ENCODE measurements around the gene LAGE3.

The LAGE3 gene

GRCh38 chrX:154469114-154469513, 10.0 kb downstream of the LAGE3 start:
- TF ChIP-seq CTCF (IDR thresholded peaks at IDR 0.05): no peak

DNA sequence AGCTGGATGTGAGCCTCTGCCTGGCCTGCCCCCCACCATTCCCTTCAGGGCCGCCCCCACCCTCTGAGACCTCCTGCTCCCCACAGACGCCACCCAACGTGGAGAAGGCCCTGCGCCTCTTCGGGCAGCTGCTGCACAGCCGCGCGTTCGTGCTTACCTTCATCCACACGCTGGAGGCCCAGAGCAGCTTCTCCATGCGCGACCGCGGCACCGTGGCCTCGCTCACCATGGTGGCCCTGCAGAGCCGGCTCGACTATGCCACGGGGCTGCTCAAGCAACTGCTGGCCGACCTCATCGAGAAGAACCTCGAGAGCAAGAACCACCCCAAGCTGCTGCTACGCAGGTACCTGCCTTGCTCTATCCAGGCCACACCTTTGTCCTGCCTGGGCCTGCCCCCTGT, 10.9 kb downstream of the LAGE3 start:
- no peak for TF ChIP-seq CTCF (IDR thresholded peaks at IDR 0.05)

GRCh38 chrX:154467556-154467955, 11.5 kb downstream of the LAGE3 start:
- TF ChIP-seq CTCF (IDR thresholded peaks at IDR 0.05): no peak

- no peak for TF ChIP-seq CTCF (IDR thresholded peaks at IDR 0.05)
These were observed 12.2 kb downstream of the LAGE3 start for GRCh38 chrX:154466907-154467306.

DNA sequence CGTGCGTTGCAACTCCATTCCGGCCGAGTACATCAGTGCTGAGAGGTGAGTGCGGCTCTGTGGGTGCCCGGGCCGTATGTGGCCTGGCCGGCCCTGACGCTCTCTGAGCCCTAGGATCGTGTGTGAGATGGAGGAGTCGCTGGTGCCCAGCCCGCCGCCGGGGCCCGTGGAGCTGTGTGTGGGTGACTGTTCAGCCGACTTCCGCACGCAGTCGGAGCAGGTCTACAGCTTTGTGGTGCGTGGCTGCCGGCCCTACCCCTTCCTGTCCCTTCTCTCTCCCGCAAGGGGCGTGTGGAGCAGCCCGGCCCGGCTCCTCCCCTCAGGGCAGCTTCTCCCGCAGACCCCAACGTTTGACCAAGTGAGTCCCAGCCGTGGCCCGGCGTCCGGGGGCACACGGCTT, 13.0 kb downstream of the LAGE3 start:
- TF ChIP-seq CTCF (IDR thresholded peaks at IDR 0.05): no peak

DNA sequence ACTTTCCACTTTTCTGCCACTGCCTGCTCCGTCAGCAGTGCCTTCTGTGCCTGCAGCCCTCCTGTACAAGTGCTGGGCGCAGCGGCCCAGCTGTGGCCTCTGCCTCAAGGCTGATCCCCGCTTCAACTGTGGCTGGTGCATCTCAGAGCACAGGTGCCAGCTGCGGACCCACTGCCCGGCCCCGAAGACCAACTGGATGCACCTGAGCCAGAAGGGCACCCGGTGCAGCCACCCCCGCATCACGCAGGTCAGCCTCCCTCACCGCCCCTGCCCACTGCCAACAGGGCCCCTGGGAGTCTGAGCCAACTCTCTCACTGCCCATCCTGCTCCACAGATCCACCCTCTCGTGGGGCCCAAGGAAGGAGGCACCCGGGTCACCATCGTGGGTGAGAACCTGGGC, 13.5 kb downstream of the LAGE3 start:
- no peak for TF ChIP-seq CTCF (IDR thresholded peaks at IDR 0.05)

DNA sequence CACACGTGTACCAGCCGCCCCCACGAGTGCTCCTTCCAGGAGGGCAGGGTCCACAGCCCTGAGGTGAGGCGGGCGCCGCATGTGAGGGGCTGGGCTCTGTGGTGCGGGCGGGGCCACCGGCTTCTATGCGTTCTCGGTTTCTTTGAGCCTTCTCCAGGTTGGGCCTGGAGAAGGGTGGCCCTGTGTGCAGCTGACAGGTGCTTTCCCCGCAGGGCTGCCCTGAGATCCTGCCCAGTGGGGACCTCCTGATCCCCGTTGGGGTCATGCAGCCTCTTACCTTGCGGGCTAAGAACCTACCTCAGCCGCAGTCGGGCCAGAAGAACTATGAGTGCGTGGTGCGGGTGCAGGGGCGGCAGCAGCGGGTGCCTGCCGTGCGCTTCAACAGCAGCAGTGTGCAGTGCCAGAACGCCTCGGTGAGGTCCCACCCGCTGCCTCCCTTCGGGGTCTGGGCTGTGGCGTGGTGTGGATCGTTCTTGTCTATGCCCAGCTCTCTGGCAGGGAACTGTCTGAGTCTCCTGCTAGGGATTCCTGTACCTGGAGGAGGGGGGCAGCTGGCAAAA, 14.2 kb downstream of the LAGE3 start:
- TF ChIP-seq CTCF (IDR thresholded peaks at IDR 0.05): no peak

DNA sequence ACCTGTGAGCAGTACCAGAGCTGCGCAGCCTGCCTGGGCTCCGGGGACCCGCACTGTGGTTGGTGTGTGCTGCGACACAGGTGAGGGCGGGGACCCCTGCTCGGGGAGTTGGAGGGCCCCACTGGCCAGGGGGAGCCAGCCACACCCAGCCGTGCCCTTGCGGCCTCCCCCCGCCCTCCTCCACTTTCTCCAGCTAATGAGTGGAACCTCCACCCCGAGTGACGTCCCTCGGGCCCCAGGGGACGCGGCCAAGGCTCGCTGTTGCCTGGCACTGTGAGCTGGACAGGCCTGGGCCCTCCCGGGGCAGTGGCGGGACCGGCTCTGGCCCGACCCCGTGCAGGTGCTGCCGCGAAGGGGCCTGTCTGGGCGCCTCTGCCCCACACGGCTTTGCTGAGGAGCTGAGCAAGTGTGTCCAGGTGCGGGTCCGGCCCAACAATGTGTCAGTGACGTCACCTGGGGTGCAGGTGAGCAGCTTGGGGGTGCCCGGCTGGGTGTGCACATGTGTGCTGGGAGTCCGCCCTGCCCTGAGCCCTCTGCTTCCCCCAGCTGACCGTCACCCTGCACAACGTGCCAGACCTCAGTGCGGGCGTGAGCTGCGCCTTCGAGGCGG, 15.4 kb downstream of the LAGE3 start:
- no peak for TF ChIP-seq CTCF (IDR thresholded peaks at IDR 0.05)
